Prostate gland (tissue), 2 donors: ENCODE results near the gene BRSK1.

ENCODE experiments used
- POLR2A ChIP-seq: fragments of 450-650 bp; IDR thresholded peaks from one replicate; pipeline ENCODE4 v1.6.1; 2016; ENCODE audit warnings: antibody characterized with exemption, mild to moderate bottlenecking
- POLR2AphosphoS5 ChIP-seq: sonication (generic); formaldehyde crosslinking; IDR thresholded peaks from one replicate; pipeline ENCODE4 v1.6.1; 2017; ENCODE audit warnings: antibody characterized with exemption
- TF ChIP-seq, protein P1 (sequence below), 4 experiments: fragments of 200-600 bp in 2 of 4; fragments of 450-650 bp in 2 of 4; sonication (generic) in 2 of 4; IDR thresholded peaks; 1 replicate in 3 of 4; 2 replicates in 1 of 4; pipeline ENCODE4 v1.5.1; 2016 to 2019; ENCODE audit warnings: antibody characterized with exemption in 4 of 4, mild to moderate bottlenecking in 2 of 4, moderate library complexity in 2 of 4

GRCh38 chr19:55299991-55300390, 16.2 kb downstream of the BRSK1 start:
- TF ChIP-seq, protein P1, sequence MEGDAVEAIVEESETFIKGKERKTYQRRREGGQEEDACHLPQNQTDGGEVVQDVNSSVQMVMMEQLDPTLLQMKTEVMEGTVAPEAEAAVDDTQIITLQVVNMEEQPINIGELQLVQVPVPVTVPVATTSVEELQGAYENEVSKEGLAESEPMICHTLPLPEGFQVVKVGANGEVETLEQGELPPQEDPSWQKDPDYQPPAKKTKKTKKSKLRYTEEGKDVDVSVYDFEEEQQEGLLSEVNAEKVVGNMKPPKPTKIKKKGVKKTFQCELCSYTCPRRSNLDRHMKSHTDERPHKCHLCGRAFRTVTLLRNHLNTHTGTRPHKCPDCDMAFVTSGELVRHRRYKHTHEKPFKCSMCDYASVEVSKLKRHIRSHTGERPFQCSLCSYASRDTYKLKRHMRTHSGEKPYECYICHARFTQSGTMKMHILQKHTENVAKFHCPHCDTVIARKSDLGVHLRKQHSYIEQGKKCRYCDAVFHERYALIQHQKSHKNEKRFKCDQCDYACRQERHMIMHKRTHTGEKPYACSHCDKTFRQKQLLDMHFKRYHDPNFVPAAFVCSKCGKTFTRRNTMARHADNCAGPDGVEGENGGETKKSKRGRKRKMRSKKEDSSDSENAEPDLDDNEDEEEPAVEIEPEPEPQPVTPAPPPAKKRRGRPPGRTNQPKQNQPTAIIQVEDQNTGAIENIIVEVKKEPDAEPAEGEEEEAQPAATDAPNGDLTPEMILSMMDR (IDR thresholded peaks at IDR 0.05), result no peak
- no peak for TF ChIP-seq POLR2AphosphoS5
- TF ChIP-seq POLR2A, result no peak
